HEK293T (cell line): Measurements from ENCODE around the gene LMNB1.
"Not testable (repeated sequence)": the region's sequence is repeated elsewhere in the genome, so short reads cannot be mapped to it uniquely, and the experiment has no call there.

Experiments used
- CTCF ChIA-PET: fragments of 350-600 bp; formaldehyde crosslinking; extraction: SDS; loops from one replicate; lab custom pipeline; 2021; ENCODE audit warnings: antibody characterized with exemption, inconsistent platforms; lab: Yijun Ruan, JAX
- POLR2A ChIA-PET: fragments of 350-600 bp; formaldehyde crosslinking; extraction: SDS; loops from one replicate; lab custom pipeline; 2020; ENCODE audit warnings: antibody characterized with exemption, inconsistent platforms; lab: Yijun Ruan, JAX
- DNase-seq: peaks from one replicate; pipeline ENCODE4 v3.0.0; 2012; ENCODE audit warnings: mixed read lengths; ENCODE audit errors: extremely low spot score
- ARNT ChIP-seq: fragments of 450-650 bp; IDR thresholded peaks from 2 replicates; pipeline ENCODE4 v1.6.1; 2017; ENCODE audit warnings: mild to moderate bottlenecking
- BHLHE40 ChIP-seq: fragments of 450-650 bp; IDR thresholded peaks from 2 replicates; pipeline ENCODE4 v1.6.1; 2016; ENCODE audit warnings: mild to moderate bottlenecking, moderate library complexity, borderline replicate concordance
- CTBP1 ChIP-seq: fragments of 450-650 bp; IDR thresholded peaks from 2 replicates; pipeline ENCODE4 v1.6.1; 2016; ENCODE audit warnings: borderline replicate concordance
- ELF4 ChIP-seq: fragments of 450-650 bp; IDR thresholded peaks from 2 replicates; pipeline ENCODE4 v1.6.1; 2017; ENCODE audit warnings: antibody characterized with exemption
- FOXA1 ChIP-seq: fragments of 450-650 bp; IDR thresholded peaks from 2 replicates; pipeline ENCODE4 v1.6.1; 2016; ENCODE audit warnings: mild to moderate bottlenecking
- FOXK2 ChIP-seq: fragments of 450-650 bp; IDR thresholded peaks from 2 replicates; pipeline ENCODE4 v1.6.1; 2016; ENCODE audit warnings: mild to moderate bottlenecking
- FOXM1 ChIP-seq: fragments of 450-650 bp; IDR thresholded peaks from 2 replicates; pipeline ENCODE4 v1.6.1; 2017; ENCODE audit warnings: mild to moderate bottlenecking, borderline replicate concordance
- HDGF ChIP-seq: fragments of 450-650 bp; IDR thresholded peaks from 2 replicates; pipeline ENCODE4 v1.6.1; 2017; ENCODE audit warnings: antibody characterized with exemption, borderline replicate concordance
- L3MBTL2 ChIP-seq: fragments of 450-650 bp; conservative IDR thresholded peaks from 2 replicates; pipeline ENCODE4 v1.6.1; 2016; ENCODE audit warnings: mild to moderate bottlenecking
- LEF1 ChIP-seq: fragments of 450-650 bp; IDR thresholded peaks from 2 replicates; pipeline ENCODE4 v1.6.1; 2017; ENCODE audit warnings: mild to moderate bottlenecking, borderline replicate concordance
- NFRKB ChIP-seq: fragments of 450-650 bp; IDR thresholded peaks from 2 replicates; pipeline ENCODE4 v1.6.1; 2016; ENCODE audit warnings: mild to moderate bottlenecking, moderate library complexity
- SP1 ChIP-seq: fragments of 450-650 bp; IDR thresholded peaks from 2 replicates; pipeline ENCODE4 v1.6.1; 2017
- SUZ12 ChIP-seq: fragments of 450-650 bp; IDR thresholded peaks from 2 replicates; pipeline ENCODE4 v1.6.1; 2016; ENCODE audit warnings: mild to moderate bottlenecking
- TARDBP ChIP-seq: fragments of 450-650 bp; IDR thresholded peaks from 2 replicates; pipeline ENCODE4 v1.6.1; 2016
- ZNF384 ChIP-seq: fragments of 450-650 bp; IDR thresholded peaks from 2 replicates; pipeline ENCODE4 v1.6.1; 2016
- TF ChIP-seq, protein P1 (sequence below): fragments of 450-650 bp; IDR thresholded peaks from 2 replicates; pipeline ENCODE4 v1.6.1; 2016

Gene LMNB1

DNA sequence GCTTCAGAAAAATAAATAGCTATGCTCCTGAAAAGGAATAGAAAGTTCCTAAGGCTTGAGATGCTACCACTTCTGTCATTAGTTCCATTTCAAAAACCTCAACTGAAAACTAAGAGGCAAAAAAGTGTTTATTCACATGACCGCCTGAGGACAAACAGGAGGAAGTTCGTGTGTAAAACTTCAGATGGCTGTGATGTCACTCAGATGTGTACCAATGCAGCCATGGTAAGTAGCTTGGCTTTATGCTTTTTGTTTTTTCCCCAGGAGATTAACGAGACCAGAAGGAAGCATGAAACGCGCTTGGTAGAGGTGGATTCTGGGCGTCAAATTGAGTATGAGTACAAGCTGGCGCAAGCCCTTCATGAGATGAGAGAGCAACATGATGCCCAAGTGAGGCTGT lies 33.0 kb downstream of the LMNB1 start:
- TF ChIP-seq ARNT (no peak), CTBP1 (no peak), FOXA1 (no peak), FOXK2 (no peak), ELF4 (no peak), L3MBTL2 (no peak), ZNF384 (no peak), SP1 (no peak), LEF1 (no peak), HDGF (no peak), SUZ12 (no peak)
- TF ChIP-seq, protein P1, sequence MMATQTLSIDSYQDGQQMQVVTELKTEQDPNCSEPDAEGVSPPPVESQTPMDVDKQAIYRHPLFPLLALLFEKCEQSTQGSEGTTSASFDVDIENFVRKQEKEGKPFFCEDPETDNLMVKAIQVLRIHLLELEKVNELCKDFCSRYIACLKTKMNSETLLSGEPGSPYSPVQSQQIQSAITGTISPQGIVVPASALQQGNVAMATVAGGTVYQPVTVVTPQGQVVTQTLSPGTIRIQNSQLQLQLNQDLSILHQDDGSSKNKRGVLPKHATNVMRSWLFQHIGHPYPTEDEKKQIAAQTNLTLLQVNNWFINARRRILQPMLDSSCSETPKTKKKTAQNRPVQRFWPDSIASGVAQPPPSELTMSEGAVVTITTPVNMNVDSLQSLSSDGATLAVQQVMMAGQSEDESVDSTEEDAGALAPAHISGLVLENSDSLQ: no peak
- CTCF ChIA-PET: interaction anchor here (0.6 to 1.3 kb wide), 5 partner anchors 29 to 299 kb away, joined by 3 to 5 read pairs (median 3); no protein-coding TSS in a partner anchor
- DNase-seq: no peak
- POLR2A ChIA-PET: interaction anchor here (1.9 kb wide), 1 partner anchor 32 kb away, joined by 10 read pairs; the partner anchor contains the start of gene LMNB1

DNA sequence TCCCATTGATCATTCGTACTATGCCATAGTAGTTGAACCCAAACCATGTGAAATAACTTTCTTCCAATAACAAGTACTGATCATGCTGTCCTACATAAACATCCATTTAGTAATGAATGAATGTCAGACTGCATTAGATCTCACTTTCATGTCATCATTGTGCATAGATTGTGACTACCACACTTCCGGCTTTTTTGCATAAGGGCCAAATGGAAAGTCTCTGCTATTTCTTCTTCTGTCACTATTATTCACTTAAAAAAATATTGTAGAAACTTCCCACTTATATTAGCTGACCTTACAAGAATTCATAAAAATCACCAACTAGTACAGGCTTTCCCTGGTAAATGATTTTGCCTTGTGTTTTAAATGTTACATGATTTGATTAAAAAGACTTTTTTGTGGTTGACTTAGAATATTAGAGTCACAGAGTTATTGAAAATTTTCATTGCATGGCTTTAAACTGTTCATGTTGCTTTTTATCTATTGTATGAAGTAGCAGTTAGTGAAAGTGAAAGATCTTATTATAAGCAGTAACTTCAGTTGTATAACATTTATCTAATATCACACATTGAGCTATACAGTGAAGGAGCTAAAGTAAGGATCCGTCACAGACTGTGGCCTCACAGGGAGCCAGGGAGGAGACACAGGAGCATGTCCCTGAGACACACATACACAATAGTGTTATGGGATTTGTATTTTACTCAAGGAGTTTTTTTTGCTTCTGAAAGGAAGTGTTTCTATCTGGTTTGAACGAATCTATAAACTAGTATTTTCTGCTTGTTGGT lies 33.9 kb downstream of the LMNB1 start:
- TF ChIP-seq FOXM1 (no peak), FOXK2 (no peak), NFRKB (no peak), SP1 (no peak), TARDBP (no peak), FOXA1 (no peak), SUZ12 (no peak), CTBP1 (no peak), ARNT (no peak), ELF4 (no peak), HDGF (no peak), LEF1 (no peak), BHLHE40 (no peak), ZNF384 (no peak), L3MBTL2 (no peak)
- TF ChIP-seq, protein P1: no peak
- no peak for DNase-seq
- ChIA-PET POLR2A (interaction anchor here (1.9 kb wide), 1 partner anchor 33 kb away, joined by 10 read pairs; the partner anchor contains the start of gene LMNB1), CTCF (interaction anchor here (0.8 to 1.1 kb wide), 3 partner anchors 9 to 136 kb away, joined by 3 to 5 read pairs (median 4); no protein-coding TSS in a partner anchor)

- POLR2A ChIA-PET: interaction anchor here (1.0 kb wide), 1 partner anchor 35 kb away, joined by 3 read pairs; no protein-coding TSS in a partner anchor
- no peak for TF ChIP-seq SP1
- no peak for TF ChIP-seq FOXK2
- TF ChIP-seq ZNF384: no peak
- TF ChIP-seq L3MBTL2: no peak
- no peak for TF ChIP-seq LEF1
- TF ChIP-seq ARNT: no peak
- TF ChIP-seq, protein P1: no peak
- TF ChIP-seq TARDBP: no peak
- no peak for TF ChIP-seq FOXA1
- TF ChIP-seq CTBP1: no peak
- no peak for TF ChIP-seq SUZ12
- TF ChIP-seq HDGF: no peak
- no peak for TF ChIP-seq NFRKB
- no peak for TF ChIP-seq BHLHE40
- TF ChIP-seq ELF4: no peak
- no peak for DNase-seq
- CTCF ChIA-PET: interaction anchor here (0.8 kb wide), 1 partner anchor 10 kb away, joined by 4 read pairs; no protein-coding TSS in a partner anchor
Measured at GRCh38 chr5:126811515-126812198, 34.7 kb downstream of the LMNB1 start.

GRCh38 chr5:126812199-126812570 lies 35.2 kb downstream of the LMNB1 start:
- ChIA-PET CTCF (no interaction called here), POLR2A (interaction anchor here (1.0 kb wide), 1 partner anchor 36 kb away, joined by 3 read pairs; no protein-coding TSS in a partner anchor)
- TF ChIP-seq, protein P1: no peak
- TF ChIP-seq L3MBTL2: no peak
- TF ChIP-seq NFRKB: no peak
- no peak for TF ChIP-seq SP1
- TF ChIP-seq ELF4: no peak
- TF ChIP-seq FOXM1: no peak
- TF ChIP-seq CTBP1: no peak
- no peak for TF ChIP-seq BHLHE40
- TF ChIP-seq FOXK2: no peak
- no peak for TF ChIP-seq ARNT
- no peak for TF ChIP-seq HDGF
- no peak for TF ChIP-seq ZNF384
- TF ChIP-seq TARDBP: no peak
- TF ChIP-seq FOXA1: no peak
- no peak for TF ChIP-seq LEF1
- no peak for TF ChIP-seq SUZ12
- no peak for DNase-seq

DNA sequence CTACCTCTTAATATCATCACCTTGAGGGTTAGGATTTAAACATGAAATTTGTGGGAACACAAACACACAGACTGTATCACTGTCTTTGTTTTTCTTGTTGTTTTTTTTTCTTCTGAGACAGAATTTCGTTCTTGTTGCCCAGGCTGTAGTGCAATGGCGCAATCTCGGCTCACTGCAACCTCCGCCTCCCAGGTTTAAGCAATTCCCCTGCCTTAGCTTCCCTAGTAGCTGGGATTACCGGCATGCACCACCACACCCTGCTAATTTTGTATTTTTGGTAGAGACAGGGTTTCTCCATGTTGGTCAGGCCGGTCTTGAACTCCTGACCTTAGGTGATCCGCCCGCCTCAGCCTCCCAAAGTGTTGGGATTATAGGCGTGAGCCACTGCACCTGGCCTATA lies 36.9 kb downstream of the LMNB1 start:
- POLR2A ChIA-PET, CTCF ChIA-PET, DNase-seq: not testable (repeated sequence)
